Central memory CD8-positive, alpha-beta T cell (primary cell): ENCODE data around the gene ZSCAN22.

Experiments used
- ATAC-seq: fragments of 150-1000 bp; cut with Tn5 transposase; replicated peaks from 2 replicates; pipeline ENCODE4 v1.10.0; 2022; ENCODE audit warnings: mild to moderate bottlenecking, moderate FRiP score, moderate number of reproducible peaks; ENCODE audit not compliant: poor library complexity, severe bottlenecking; ENCODE audit errors: extremely low read depth
- DNase-seq, 2 donors: peaks; one replicate each; pipeline ENCODE4 v3.0.0; 2021; ENCODE audit warnings: low spot score in 2 of 2
- H3K27ac Mint-ChIP-seq: one replicate; pipeline ENCODE4 v1.8.0; 2022; ENCODE audit warnings: low read depth, mild to moderate bottlenecking, moderate library complexity, mixed read lengths
- H3K27me3 Mint-ChIP-seq: one replicate; pipeline ENCODE4 v1.8.0; 2022; ENCODE audit warnings: mixed read lengths
- H3K36me3 Mint-ChIP-seq: one replicate; pipeline ENCODE4 v1.8.0; 2022; ENCODE audit warnings: mild to moderate bottlenecking, moderate library complexity, mixed read lengths; ENCODE audit not compliant: insufficient read depth
- H3K4me1 Mint-ChIP-seq: one replicate; pipeline ENCODE4 v1.8.0; 2022; ENCODE audit warnings: mixed read lengths
- H3K4me3 Mint-ChIP-seq: one replicate; pipeline ENCODE4 v1.8.0; 2022; ENCODE audit warnings: mild to moderate bottlenecking, moderate library complexity, mixed read lengths
- H3K9me3 Mint-ChIP-seq: one replicate; pipeline ENCODE4 v1.8.0; 2022; ENCODE audit warnings: mixed read lengths

The ZSCAN22 gene

DNA sequence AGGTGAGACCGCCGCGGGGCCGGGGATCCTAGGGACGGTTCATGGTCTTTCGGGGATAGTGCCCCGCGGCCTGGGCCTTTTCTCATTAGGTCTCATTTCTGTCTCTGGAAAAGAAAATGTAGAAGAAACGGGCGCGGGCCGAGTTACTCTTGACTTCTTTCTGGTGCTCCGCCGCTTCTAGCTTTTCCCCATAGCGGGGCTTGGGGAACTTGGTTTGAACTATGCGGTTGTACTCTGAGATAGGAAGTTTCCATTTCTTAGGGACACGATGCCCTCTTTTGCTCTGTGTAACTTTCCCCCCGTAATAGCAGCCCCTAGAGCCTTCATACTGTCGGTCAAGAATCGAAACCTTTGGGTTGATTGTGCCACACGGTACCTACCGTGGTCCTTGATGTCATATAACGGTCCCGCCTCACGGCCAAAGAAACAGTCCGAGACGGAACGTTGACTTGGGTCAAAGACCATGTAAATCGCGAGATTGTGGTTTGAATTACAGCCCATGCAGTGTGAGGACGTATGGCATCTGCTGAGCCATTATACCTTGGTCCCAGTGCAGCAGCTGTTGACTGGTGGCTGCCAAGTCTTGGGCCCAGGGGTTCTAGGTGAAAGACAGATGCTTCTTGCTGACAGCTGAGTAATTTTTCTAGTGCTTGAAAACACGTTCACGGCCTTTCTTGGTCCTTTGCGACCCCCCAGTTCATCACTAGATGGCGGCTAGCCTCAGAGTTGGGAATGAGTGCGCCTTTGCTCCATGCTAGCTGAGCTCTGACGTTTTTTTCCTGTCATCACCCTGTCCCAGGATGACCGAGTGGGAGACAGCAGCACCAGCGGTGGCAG is 60.8 kb downstream of the ZSCAN22 start:
- Mint-ChIP-seq H3K9me3 (no peaks in the 10 kb centered on the region), H3K27ac (peak overlapping the region; percentile 98), H3K36me3 (peaks cover 65% of the 10 kb centered on the region), H3K4me3 (peak overlapping the region; percentile 89), H3K27me3 (no peaks in the 10 kb centered on the region), H3K4me1 (peaks cover 24% of the 10 kb centered on the region)
- ATAC-seq (no peak), DNase-seq (no peak)

DNA sequence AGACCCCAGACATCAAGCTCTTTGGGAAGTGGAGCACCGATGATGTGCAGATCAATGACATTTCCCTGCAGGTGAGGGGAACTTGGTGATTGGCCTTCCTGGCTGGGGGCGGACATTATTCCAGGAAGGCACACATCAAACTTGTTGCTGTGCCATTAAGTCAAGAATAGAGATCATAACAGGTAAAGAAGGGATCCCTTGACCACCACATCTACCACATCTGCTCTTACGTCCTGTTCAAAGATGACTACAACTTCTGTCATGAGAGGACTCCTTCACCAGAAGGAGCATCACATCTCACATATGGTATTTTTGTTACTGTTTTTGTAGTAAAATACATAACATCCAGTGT is 61.4 kb downstream of the ZSCAN22 start:
- Mint-ChIP-seq H3K4me3 (peak overlapping the region; percentile 89), H3K4me1 (peaks cover 24% of the 10 kb centered on the region), H3K27ac (peak overlapping the region; percentile 98), H3K9me3 (no peaks in the 10 kb centered on the region), H3K36me3 (peaks cover 70% of the 10 kb centered on the region), H3K27me3 (no peaks in the 10 kb centered on the region)
- ATAC-seq (no peak), DNase-seq (no peak)
